22Rv1 (cell line): ENCODE results near the gene NFATC1.

ENCODE experiments used
- H3K27ac ChIP-seq: fragments of 450-650 bp; 2 replicates; pipeline ENCODE4 v1.5.1; 2017
- ZFX ChIP-seq: fragments of 450-650 bp; IDR thresholded peaks from 2 replicates; pipeline ENCODE4 v1.6.1; 2017; ENCODE audit warnings: antibody characterized with exemption, borderline replicate concordance
- TF ChIP-seq, protein P1 (sequence below): fragments of 450-650 bp; IDR thresholded peaks from 2 replicates; pipeline ENCODE4 v1.5.1; 2017; ENCODE audit warnings: mild to moderate bottlenecking

The NFATC1 gene

DNA sequence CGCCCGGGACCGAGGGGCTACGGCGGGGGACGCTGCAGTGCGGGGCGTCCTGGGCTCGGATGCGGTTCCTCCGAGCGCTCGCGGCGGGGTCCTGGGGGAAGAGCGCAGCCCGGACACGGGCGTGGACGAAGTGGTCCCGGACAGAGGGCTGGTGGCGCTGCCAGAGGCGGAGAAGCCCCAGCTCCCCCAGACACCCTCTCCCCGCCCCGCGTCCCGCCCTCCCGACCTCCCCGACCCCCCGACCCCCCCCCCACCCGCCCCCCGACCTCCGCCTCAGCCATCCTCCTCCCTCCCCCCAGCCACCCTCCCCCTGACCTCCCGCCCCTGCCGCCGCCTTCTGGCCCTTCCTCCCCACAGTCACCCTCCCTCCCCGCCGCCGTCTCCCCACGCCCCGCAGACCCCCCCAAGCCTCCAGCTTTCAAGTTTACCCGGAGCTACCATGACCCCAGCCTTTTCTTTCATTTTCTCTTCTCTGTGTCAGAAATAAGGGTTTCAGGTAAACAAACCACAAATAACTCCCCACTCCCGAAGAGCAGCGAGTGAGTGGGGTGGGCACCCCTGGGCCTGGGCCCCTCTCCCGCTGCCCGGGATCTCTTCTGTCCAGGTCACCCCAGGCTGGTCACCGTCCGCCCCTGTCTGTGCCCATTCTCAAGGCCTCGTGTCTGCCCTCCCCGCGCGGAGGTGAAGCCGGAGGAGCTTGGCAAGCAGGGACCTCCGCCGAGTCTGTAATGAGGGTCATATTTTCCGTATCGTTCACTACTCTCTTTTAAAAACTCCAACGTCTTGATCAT lies 5.1 kb downstream of the NFATC1 start:
- H3K27ac ChIP-seq, result no peak overlapping the region
- TF ChIP-seq, protein P1, sequence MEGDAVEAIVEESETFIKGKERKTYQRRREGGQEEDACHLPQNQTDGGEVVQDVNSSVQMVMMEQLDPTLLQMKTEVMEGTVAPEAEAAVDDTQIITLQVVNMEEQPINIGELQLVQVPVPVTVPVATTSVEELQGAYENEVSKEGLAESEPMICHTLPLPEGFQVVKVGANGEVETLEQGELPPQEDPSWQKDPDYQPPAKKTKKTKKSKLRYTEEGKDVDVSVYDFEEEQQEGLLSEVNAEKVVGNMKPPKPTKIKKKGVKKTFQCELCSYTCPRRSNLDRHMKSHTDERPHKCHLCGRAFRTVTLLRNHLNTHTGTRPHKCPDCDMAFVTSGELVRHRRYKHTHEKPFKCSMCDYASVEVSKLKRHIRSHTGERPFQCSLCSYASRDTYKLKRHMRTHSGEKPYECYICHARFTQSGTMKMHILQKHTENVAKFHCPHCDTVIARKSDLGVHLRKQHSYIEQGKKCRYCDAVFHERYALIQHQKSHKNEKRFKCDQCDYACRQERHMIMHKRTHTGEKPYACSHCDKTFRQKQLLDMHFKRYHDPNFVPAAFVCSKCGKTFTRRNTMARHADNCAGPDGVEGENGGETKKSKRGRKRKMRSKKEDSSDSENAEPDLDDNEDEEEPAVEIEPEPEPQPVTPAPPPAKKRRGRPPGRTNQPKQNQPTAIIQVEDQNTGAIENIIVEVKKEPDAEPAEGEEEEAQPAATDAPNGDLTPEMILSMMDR, result no peak
- no peak for TF ChIP-seq ZFX

DNA sequence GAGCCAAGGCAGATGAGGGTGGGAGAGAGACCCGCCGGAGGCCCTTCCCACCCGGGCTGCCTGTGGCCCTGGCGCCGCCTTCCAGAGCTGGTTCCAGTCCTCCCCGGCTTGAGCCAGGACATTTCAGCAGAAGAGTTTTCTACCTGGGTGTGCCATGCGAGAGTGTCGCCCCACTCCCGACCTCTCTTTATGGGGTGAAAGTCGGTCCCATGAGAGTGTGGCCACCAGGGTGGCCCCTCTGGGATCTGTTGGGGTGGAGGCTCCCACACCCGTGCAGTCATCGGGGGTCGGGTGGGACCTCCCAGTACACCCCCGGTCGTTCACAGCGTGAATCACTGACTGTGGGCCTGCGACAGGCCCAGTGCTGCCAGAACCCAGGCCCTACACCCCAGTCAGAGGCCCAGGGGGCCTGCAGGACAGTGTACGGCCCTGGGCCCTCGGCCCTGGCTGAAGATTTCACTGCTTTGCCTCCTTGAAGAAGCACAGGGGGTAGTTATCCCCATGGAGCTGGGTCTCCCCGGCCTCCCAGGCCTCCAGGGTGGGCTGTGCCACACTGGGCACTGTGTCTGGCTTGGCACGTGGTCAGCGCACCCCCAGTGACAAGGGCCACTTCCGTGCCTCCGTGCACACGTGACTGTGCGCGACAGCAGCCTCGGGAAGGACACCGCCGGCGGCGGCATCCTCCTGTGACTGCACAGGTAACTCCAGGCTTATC lies 5.9 kb downstream of the NFATC1 start:
- TF ChIP-seq ZFX, result no peak
- H3K27ac ChIP-seq, result no peak overlapping the region

DNA sequence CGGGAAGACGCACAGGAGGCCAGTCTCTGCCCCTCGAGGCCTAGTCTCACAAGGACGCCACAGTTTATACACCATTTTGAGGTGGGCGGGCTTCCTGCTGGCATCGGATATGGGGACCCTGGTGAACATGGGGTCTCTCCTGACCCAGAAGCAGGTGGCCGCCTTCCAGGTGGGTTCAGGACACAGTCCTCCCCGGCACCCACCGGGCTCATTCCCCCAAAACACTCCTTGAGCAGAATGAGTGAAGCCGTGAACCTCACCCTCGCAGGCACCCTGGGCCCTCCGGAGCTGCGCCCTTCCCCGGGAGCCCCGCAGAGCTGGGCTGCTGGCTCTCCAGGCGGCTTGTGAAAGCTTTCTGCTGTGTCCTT lies 6.5 kb downstream of the NFATC1 start:
- H3K27ac ChIP-seq, result no peak overlapping the region
- TF ChIP-seq ZFX, result no peak
- TF ChIP-seq, protein P1, result no peak

DNA sequence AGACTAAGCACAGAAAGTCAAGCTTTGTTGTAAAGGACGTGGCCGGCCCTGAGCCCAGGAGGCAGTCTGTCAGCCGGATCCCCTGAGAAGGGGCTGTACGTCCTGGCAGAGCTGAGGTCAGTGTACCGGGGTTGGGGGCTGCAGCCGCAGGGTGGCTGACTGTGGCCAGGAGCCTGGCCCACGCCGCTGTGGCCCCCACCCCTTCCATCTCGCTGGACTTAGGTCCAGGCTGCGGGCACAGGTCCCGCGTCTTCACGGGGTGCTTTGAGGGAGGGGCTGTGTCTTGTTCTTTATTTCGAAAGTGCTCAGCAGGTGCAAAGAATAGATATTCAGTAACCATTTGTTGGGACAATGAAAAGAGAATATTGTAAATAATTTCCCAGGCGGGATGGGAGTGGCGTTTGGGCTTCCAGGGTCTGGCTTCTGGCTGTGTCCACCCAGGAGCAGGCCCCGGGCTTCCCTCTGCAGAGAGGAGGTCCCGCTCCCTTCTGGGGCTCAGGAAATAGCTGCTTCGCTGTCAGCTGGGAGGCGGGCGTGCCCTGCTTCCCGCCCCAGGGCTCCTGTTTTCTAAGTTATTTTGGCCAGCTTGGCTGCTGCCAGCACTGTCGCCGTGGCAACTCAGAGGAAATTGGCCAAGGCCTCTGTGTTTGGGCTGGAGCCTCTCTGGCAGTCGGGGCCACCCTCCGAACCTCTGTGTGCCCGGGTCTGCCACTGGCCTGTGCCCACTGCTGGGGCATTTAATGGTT lies 7.4 kb downstream of the NFATC1 start:
- H3K27ac ChIP-seq, result no peak overlapping the region
- no peak for TF ChIP-seq ZFX
- TF ChIP-seq, protein P1, result no peak

DNA sequence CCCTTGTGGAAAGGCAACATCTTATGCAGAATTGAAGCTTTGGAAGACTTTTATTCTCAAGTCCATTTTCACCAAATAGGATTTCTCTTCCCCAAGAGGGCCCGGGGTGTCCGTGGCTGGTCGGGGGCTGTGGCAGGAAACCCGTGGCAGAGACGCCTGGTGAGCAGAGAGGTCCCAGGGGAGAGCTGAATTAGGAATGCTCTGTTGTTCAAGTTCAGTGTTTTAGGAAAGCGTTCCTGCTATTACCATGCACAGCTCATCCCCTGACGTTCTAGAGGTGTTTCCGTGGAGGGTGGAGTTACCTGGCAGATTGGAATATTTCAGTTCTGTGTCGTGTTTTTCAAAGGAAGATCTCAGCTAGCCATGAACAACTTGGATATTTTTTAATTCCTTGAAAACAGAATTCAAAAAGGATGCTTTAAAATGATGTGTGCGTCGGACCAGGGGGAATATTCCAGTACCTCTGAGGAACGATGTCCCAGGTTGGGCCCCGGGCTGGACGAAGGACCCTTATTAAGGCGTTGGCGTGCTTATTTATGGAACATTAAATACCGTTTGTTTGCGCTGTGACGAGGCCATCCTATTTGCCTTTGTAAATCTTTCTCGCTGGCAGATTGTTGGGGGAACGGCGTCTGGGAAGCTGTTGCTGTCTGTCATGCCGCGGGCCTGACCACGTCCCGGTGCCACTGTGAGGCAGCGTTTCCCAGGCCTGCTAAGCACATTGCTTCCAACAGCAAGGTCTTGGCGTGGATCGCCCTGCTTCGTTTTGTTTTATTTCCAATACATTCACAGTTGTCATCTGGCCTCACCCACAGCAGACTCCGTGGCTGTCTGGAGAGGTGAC lies 8.2 kb downstream of the NFATC1 start:
- TF ChIP-seq ZFX, result no peak
- TF ChIP-seq, protein P1, result no peak
- H3K27ac ChIP-seq, result no peak overlapping the region

DNA sequence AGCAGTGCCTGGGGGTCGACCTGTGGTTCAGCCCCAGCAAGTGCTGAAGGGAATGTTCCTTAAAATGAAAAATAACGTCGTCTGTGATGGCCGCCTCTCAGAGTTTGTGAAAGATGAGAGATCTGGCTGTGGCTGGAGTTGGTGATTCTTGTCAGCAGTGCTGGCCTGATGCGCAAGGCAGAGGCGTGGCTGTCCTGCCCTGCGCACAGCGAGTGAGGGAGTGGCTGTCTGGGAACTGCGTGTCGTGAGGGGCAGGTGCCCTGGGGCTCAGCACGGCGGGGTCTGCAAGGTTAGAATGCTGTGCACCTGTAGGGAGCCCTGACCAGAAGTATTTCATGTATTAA lies 8.8 kb downstream of the NFATC1 start:
- TF ChIP-seq, protein P1, result no peak
- TF ChIP-seq ZFX, result no peak
- H3K27ac ChIP-seq, result no peak overlapping the region

DNA sequence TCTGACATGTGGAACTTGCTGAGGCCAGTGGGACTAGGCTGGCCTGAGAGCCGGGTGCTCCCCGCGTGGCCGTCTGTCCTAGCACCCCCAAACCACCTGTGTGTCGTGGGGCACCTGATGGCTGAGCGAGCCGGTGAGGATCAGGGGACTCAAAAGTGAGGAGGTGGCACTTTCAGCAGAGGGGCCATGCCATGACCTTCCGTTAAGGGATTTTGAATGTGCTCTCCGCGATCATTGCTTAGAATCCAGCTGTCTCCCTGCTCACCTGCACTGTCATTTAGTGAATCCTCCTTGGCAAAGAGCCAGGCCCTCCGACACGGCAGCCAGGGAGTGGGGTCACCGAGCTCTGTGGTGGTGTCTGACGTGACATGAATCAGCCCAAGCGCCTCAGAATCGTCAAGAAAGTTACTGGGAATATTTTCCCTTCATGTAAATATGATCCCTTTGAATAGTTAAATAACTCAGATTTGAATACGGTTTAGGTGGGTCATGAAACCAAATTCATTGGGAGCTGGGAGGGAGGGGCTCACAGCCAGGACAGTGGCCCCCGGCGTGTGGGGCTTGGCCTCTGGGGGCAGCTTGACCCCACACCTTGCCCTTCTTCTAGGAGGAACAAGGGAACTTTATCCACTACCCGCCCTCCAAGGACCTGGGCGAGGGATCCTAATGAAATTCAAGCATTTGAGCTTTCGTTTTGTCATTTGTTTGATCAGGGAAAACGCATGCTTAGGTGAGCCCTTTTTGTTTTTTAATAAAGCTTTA lies 9.5 kb downstream of the NFATC1 start:
- TF ChIP-seq, protein P1, result no peak
- no peak for TF ChIP-seq ZFX
- H3K27ac ChIP-seq, result no peak overlapping the region
